ENCODE results near the gene TTC33.

The TTC33 gene

GRCh38 chr5:40501711-40502444, 253.9 kb downstream of the TTC33 start:
- DNase-seq: no peak

- DNase-seq: no peak
Observed at GRCh38 chr5:40499518-40500273, 256.1 kb downstream of the TTC33 start.

- DNase-seq: no peak
Observed at GRCh38 chr5:40499007-40499406, 256.8 kb downstream of the TTC33 start.

- DNase-seq: no peak
Observed at GRCh38 chr5:40497573-40497972, 258.2 kb downstream of the TTC33 start.

GRCh38 chr5:40495237-40495635, 260.5 kb downstream of the TTC33 start:
- no peak for DNase-seq

GRCh38 chr5:40494631-40495236, 261.0 kb downstream of the TTC33 start:
- no peak for DNase-seq

GRCh38 chr5:40492056-40492455, 263.7 kb downstream of the TTC33 start:
- DNase-seq: no peak

- DNase-seq: no peak
Observed at GRCh38 chr5:40491644-40492043, 264.1 kb downstream of the TTC33 start.

GRCh38 chr5:40490464-40491111, 265.2 kb downstream of the TTC33 start:
- no peak for DNase-seq

GRCh38 chr5:40489421-40489820, 266.3 kb downstream of the TTC33 start:
- no peak for DNase-seq

- DNase-seq: no peak
Observed at GRCh38 chr5:40486437-40487275, 269.1 kb downstream of the TTC33 start.

GRCh38 chr5:40485021-40485998, 270.5 kb downstream of the TTC33 start:
- DNase-seq: no peak

- no peak for DNase-seq
Observed at GRCh38 chr5:40484495-40484894, 271.3 kb downstream of the TTC33 start.

- no peak for DNase-seq
Observed at GRCh38 chr5:40483316-40483715, 272.4 kb downstream of the TTC33 start.

- DNase-seq: no peak
Observed at GRCh38 chr5:40481241-40481640, 274.5 kb downstream of the TTC33 start.

GRCh38 chr5:40480392-40480791, 275.4 kb downstream of the TTC33 start:
- DNase-seq: no peak

GRCh38 chr5:40479939-40480338, 275.8 kb downstream of the TTC33 start:
- no peak for DNase-seq

GRCh38 chr5:40478766-40479165, 277.0 kb downstream of the TTC33 start:
- no peak for DNase-seq

GRCh38 chr5:40477856-40478546, 277.8 kb downstream of the TTC33 start:
- no peak for DNase-seq

- no peak for DNase-seq
Observed at GRCh38 chr5:40475561-40475960, 280.2 kb downstream of the TTC33 start.

- no peak for DNase-seq
Observed at GRCh38 chr5:40474250-40474649, 281.5 kb downstream of the TTC33 start.

Data from NCI-H1694 treated with DMSO at 0.1 percent for 48 hours (cell line).